Endothelial cell of umbilical vein (primary cell): ENCODE measurements around the gene TOP2B. TPM values are rescaled to one million over a fixed set of nuclear protein-coding genes. Genes with fewer than 3 reads are reported as not detected.

Source experiments
- BruUV-seq: library from RNA; stranded (reverse); fragments of 400-500 nt; replicated peaks from 2 replicates; lab custom pipeline; 2021; lab: Mats Ljungman, UMichigan
- CTCF ChIA-PET: fragments of 300-600, 350-600 bp; sonication (Branson Sonifier 250); formaldehyde crosslinking; loops from one replicate; lab custom pipeline; 2021; ENCODE audit warnings: antibody characterized with exemption, inconsistent platforms; lab: Charles Lee
- POLR2A ChIA-PET: fragments of 300-600, 350-600 bp; sonication (Branson Sonifier 250); formaldehyde crosslinking; loops from one replicate; lab custom pipeline; 2021; ENCODE audit warnings: antibody characterized with exemption, inconsistent platforms; lab: Charles Lee
- DNase-seq: peaks from one replicate; pipeline ENCODE4 v3.0.0-alpha.2; 2011; ENCODE audit warnings: low read depth, low spot score
- FAIRE-seq: peaks from 2 replicates; lab custom pipeline; 2011; peaks lifted over from hg19 to GRCh38; lab: Jason Lieb, UNC
- H2AFZ ChIP-seq: 2 replicates; pipeline ENCODE4 v1.6.0; 2012; ENCODE audit warnings: low read depth, low read length, control low read depth, inconsistent platforms
- H3K27ac ChIP-seq: 2 replicates; pipeline ENCODE4 v1.5.1; 2011; ENCODE audit warnings: low read depth, mild to moderate bottlenecking, control low read depth, low read length, moderate library complexity; ENCODE audit not compliant: insufficient read depth
- H3K27me3 ChIP-seq, 2 experiments: 2 replicates each; pipeline versions ENCODE4 v1.6.0 to v1.6.1; 2011; ENCODE audit warnings: low read length in 2 of 2, mixed read lengths in 1 of 2; ENCODE audit not compliant: control insufficient read depth in 2 of 2, insufficient read depth in 2 of 2
- H3K36me3 ChIP-seq, 2 experiments: 2 replicates in 1 of 2; 3 replicates in 1 of 2; pipeline ENCODE4 v1.5.1; 2011; ENCODE audit warnings: low read length in 2 of 2, mild to moderate bottlenecking in 1 of 2, moderate library complexity in 1 of 2; ENCODE audit not compliant: control insufficient read depth in 2 of 2, insufficient read depth in 2 of 2; ENCODE audit errors: extremely low read depth in 1 of 2
- H3K4me1 ChIP-seq: 3 replicates; pipeline ENCODE4 v1.5.1; 2011; ENCODE audit warnings: mild to moderate bottlenecking, low read length; ENCODE audit not compliant: control insufficient read depth, insufficient read depth; ENCODE audit errors: extremely low read depth
- H3K4me2 ChIP-seq: 2 replicates; pipeline ENCODE4 v1.6.1; 2011; ENCODE audit warnings: low read length, control low read depth, mixed read lengths; ENCODE audit not compliant: insufficient read depth
- H3K4me3 ChIP-seq, 3 experiments: fragments of 200-600 bp in 1 of 3; sonication (generic), shearing (Covaris generic) in 1 of 3; replicated peaks in 1 of 3; 2 replicates each; pipeline ENCODE4 v1.5.1; 2011 to 2016; ENCODE audit warnings: control low read depth in 3 of 3, low read length in 3 of 3, mild to moderate bottlenecking in 2 of 3, inconsistent platforms in 1 of 3, low read depth in 1 of 3, moderate library complexity in 1 of 3; ENCODE audit not compliant: insufficient read depth in 1 of 3
- H3K79me2 ChIP-seq: 2 replicates; pipeline ENCODE4 v1.6.0; 2012; ENCODE audit warnings: low read length, inconsistent platforms; ENCODE audit not compliant: control insufficient read depth, insufficient read depth
- H3K9ac ChIP-seq: replicated peaks from 2 replicates; pipeline ENCODE3; 2011; ENCODE audit warnings: low read length, control low read depth; ENCODE audit not compliant: insufficient read depth; ENCODE audit errors: extremely low read depth
- H3K9me1 ChIP-seq: replicated peaks from 3 replicates; pipeline ENCODE4 v1.6.0; 2011; ENCODE audit warnings: mild to moderate bottlenecking, low read length; ENCODE audit not compliant: control insufficient read depth, insufficient read depth; ENCODE audit errors: extremely low read depth
- H3K9me3 ChIP-seq: replicated peaks from 2 replicates; pipeline ENCODE4 v1.5.1; 2012; ENCODE audit warnings: low read length, inconsistent platforms; ENCODE audit not compliant: control insufficient read depth, insufficient read depth
- H4K20me1 ChIP-seq: replicated peaks from 2 replicates; pipeline ENCODE3; 2011; ENCODE audit warnings: mild to moderate bottlenecking, low read length; ENCODE audit not compliant: control insufficient read depth, insufficient read depth; ENCODE audit errors: extremely low read depth
- EZH2 ChIP-seq: IDR thresholded peaks from 2 replicates; pipeline ENCODE4 v1.6.1; 2012; ENCODE audit warnings: borderline replicate concordance, low read depth, mild to moderate bottlenecking, moderate library complexity, low read length, inconsistent platforms; ENCODE audit not compliant: severe bottlenecking
- FOS ChIP-seq: IDR thresholded peaks from 2 replicates; pipeline ENCODE4 v1.6.1; 2011; ENCODE audit warnings: mild to moderate bottlenecking, low read length, moderate library complexity, borderline replicate concordance; ENCODE audit not compliant: insufficient read depth
- GATA2 ChIP-seq: IDR thresholded peaks from 2 replicates; pipeline ENCODE4 v1.7.0; 2011; ENCODE audit warnings: low read depth, mild to moderate bottlenecking, moderate library complexity, mixed read lengths, low read length; ENCODE audit not compliant: insufficient read length, insufficient read depth
- JUN ChIP-seq: IDR thresholded peaks from 2 replicates; pipeline ENCODE4 v1.6.1; 2011; ENCODE audit warnings: borderline replicate concordance, low read depth; ENCODE audit not compliant: insufficient read length, insufficient read depth
- MAX ChIP-seq: IDR thresholded peaks from 2 replicates; pipeline ENCODE4 v1.6.1; 2011; ENCODE audit not compliant: insufficient read depth, insufficient read length
- MYC ChIP-seq: IDR thresholded peaks from one replicate; pipeline ENCODE4 v1.6.1; 2011; ENCODE audit warnings: mild to moderate bottlenecking, low read depth, low read length
- POLR2A ChIP-seq: IDR thresholded peaks from 2 replicates; pipeline ENCODE4 v1.6.1; 2012; ENCODE audit warnings: low read depth, mild to moderate bottlenecking, control low read depth, low read length
- POLR2AphosphoS5 ChIP-seq: IDR thresholded peaks from 2 replicates; pipeline ENCODE4 v1.6.1; 2012; ENCODE audit warnings: low read depth, mild to moderate bottlenecking, control low read depth, low read length, moderate library complexity; ENCODE audit not compliant: insufficient read depth
- dilution Hi-C: fragments of 300-500 bp; cut with MboI; formaldehyde crosslinking; loops from one replicate; pipeline ENCODE4 v1.15.0; 2019; ENCODE audit warnings: low sequenced_read_pairs; ENCODE audit not compliant: extremely low pct_ligation_motif_present
- intact Hi-C: fragments of 100-400 bp; cut with micrococcal nuclease; formaldehyde crosslinking; loops from one replicate; pipeline ENCODE4 v1.10.0; 2022
- polyA plus RNA-seq, 4 experiments: library from polyadenylated mRNA; depleted of rRNA in 3 of 4; stranded (reverse) in 3 of 4; unstranded in 1 of 4; fragments of >200 nt; gene quantifications; 2 replicates each; pipeline versions ENCODE4 v1.2.1 to v1.2.3, GENCODE V29; 2011 to 2012; ENCODE audit warnings: missing spikeins in 1 of 4
- total RNA-seq: library from RNA; stranded (reverse); gene quantifications from 2 replicates; pipeline ENCODE4 v1.2.3, GENCODE V29; 2021
- TF ChIP-seq, protein P1 (sequence below), 2 donors: IDR thresholded peaks; 1 replicate in 1 of 2; 2 replicates in 1 of 2; pipeline ENCODE4 v1.5.1; 2011; ENCODE audit warnings: low read length in 2 of 2, mild to moderate bottlenecking in 2 of 2, moderate library complexity in 2 of 2, control low read depth in 1 of 2, inconsistent platforms in 1 of 2, low read depth in 1 of 2; ENCODE audit not compliant: insufficient read depth in 1 of 2; ENCODE audit errors: extremely low read depth in 1 of 2

TOP2B gene
- total and polyA plus RNA-seq, 2 donors (not counting 3 experiments of a cell fraction or from before 2014, with no cell fraction given), result 20.4 to 98.9 TPM

- H3K4me1 ChIP-seq, result no peaks in the 10 kb centered on the region
- no peak for FAIRE-seq
- intact Hi-C loops, result no loop called here
Observed at GRCh38 chr3:25708036-25708435, 43.3 kb upstream of the TOP2B start.

More at GRCh38 chr3:25708036-25708435, 43.3 kb upstream of the TOP2B start:
- H3K79me2 ChIP-seq, result no peaks in the 10 kb centered on the region
- H3K27me3 ChIP-seq, result peaks cover 5 to 9% of the 10 kb centered on the region in 2 experiments
- H3K4me2 ChIP-seq, result no peak overlapping the region
- H3K9ac ChIP-seq, result no peak overlapping the region
- H3K4me3 ChIP-seq, result no peak overlapping the region
- TF ChIP-seq FOS (no peak), GATA2 (no peak), POLR2AphosphoS5 (no peak), EZH2 (no peak), MAX (no peak), JUN (no peak), POLR2A (no peak), MYC (no peak)
- TF ChIP-seq, protein P1, sequence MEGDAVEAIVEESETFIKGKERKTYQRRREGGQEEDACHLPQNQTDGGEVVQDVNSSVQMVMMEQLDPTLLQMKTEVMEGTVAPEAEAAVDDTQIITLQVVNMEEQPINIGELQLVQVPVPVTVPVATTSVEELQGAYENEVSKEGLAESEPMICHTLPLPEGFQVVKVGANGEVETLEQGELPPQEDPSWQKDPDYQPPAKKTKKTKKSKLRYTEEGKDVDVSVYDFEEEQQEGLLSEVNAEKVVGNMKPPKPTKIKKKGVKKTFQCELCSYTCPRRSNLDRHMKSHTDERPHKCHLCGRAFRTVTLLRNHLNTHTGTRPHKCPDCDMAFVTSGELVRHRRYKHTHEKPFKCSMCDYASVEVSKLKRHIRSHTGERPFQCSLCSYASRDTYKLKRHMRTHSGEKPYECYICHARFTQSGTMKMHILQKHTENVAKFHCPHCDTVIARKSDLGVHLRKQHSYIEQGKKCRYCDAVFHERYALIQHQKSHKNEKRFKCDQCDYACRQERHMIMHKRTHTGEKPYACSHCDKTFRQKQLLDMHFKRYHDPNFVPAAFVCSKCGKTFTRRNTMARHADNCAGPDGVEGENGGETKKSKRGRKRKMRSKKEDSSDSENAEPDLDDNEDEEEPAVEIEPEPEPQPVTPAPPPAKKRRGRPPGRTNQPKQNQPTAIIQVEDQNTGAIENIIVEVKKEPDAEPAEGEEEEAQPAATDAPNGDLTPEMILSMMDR (IDR thresholded peaks at IDR 0.05; ENCODE audit: extremely low read depth in 1 of 2, insufficient read depth in 1 of 2, low read depth in 1 of 2, low read length in 2 of 2), result no peak
- H3K36me3 ChIP-seq, result no peaks in the 10 kb centered on the region
- ChIA-PET CTCF (interaction anchor here (1.4 kb wide), 1 partner anchor 59 kb away, joined by 3 read pairs; no protein-coding TSS in a partner anchor), POLR2A (no interaction called here)
- no peaks in the 10 kb centered on the region for H4K20me1 ChIP-seq
- no peak overlapping the region for H2AFZ ChIP-seq
- H3K27ac ChIP-seq, result no peak overlapping the region
- dilution Hi-C loops, result no loop called here
- BruUV-seq, result no TSS peak
- no peak for DNase-seq
- no peaks in the 10 kb centered on the region for H3K9me3 ChIP-seq
- no peaks in the 10 kb centered on the region for H3K9me1 ChIP-seq
